Skeletal muscle satellite cell (primary cell): ENCODE results near the gene ADGRE3. TPM values are rescaled to one million over a fixed set of nuclear protein-coding genes. Genes with fewer than 3 reads are reported as not detected.

ENCODE experiments used
- small RNA-seq: library from RNA; depleted of rRNA; stranded (forward); fragments of <200 nt; gene quantifications from one replicate; pipeline ENCODE3, GENCODE V24; 2012

The ADGRE3 gene

Small RNAs within 50 kb of the gene (small RNA-seq; reads per million reads assigned to genes)
- gene AC022149.2 (not detected), gene RN7SL842P (not detected)
